ENCODE data around the gene AGAP3. TPM values are rescaled to one million over a fixed set of nuclear protein-coding genes. Genes with fewer than 3 reads are reported as not detected.

The AGAP3 gene
- polyA plus RNA-seq, 1 experiment: 52.1 TPM

- peaks cover 51% of the 10 kb centered on the region for H3K36me3 ChIP-seq (ENCODE audit: control insufficient read depth, insufficient read depth, low read length)
- DNase-seq (ENCODE audit: low read depth): no peak
- CTCF ChIA-PET: interaction anchor here (1.2 kb wide), 1 partner anchor 34 kb away, joined by 3 read pairs; no protein-coding TSS in a partner anchor
- no peak overlapping the region for H3K4me3 ChIP-seq (ENCODE audit: low read depth, low read length)
- POLR2A ChIA-PET: no interaction called here
- H3K27me3 ChIP-seq (ENCODE audit: control insufficient read depth, insufficient read depth, low read length): no peaks in the 10 kb centered on the region
- TF ChIP-seq CTCF (IDR thresholded peaks at IDR 0.05; ENCODE audit: insufficient read depth, low read depth, low read length): no peak
Observed at GRCh38 chr7:151133986-151134742, 47.9 kb downstream of the AGAP3 start.

- ChIA-PET CTCF (interaction anchor here (1.1 to 1.7 kb wide), 2 partner anchors 11 to 24 kb away, joined by 4 to 16 read pairs; no protein-coding TSS in a partner anchor), POLR2A (no interaction called here)
- H3K27me3 ChIP-seq (ENCODE audit: control insufficient read depth, insufficient read depth, low read length): no peaks in the 10 kb centered on the region
- peaks cover 49% of the 10 kb centered on the region for H3K36me3 ChIP-seq (ENCODE audit: control insufficient read depth, insufficient read depth, low read length)
- TF ChIP-seq CTCF (IDR thresholded peaks at IDR 0.05; ENCODE audit: insufficient read depth, low read depth, low read length): no peak
- no peak for DNase-seq (ENCODE audit: low read depth)
- no peak overlapping the region for H3K4me3 ChIP-seq (ENCODE audit: low read depth, low read length)
Observed at GRCh38 chr7:151134743-151135524, 48.7 kb downstream of the AGAP3 start.

GRCh38 chr7:151135525-151135845, 49.2 kb downstream of the AGAP3 start:
- no peak for TF ChIP-seq CTCF (IDR thresholded peaks at IDR 0.05; ENCODE audit: insufficient read depth, low read depth, low read length)
- ChIA-PET POLR2A (no interaction called here), CTCF (interaction anchor here (1.1 to 1.7 kb wide), 2 partner anchors 12 to 24 kb away, joined by 4 to 16 read pairs; no protein-coding TSS in a partner anchor)
- no peak for DNase-seq (ENCODE audit: low read depth)
- Histone ChIP-seq H3K36me3 (ENCODE audit: control insufficient read depth, insufficient read depth, low read length) (peaks cover 46% of the 10 kb centered on the region), H3K27me3 (ENCODE audit: control insufficient read depth, insufficient read depth, low read length) (no peaks in the 10 kb centered on the region), H3K4me3 (ENCODE audit: low read depth, low read length) (no peak overlapping the region)

GRCh38 chr7:151135866-151136843, 49.9 kb downstream of the AGAP3 start:
- no peak for TF ChIP-seq CTCF (IDR thresholded peaks at IDR 0.05; ENCODE audit: insufficient read depth, low read depth, low read length)
- no peak overlapping the region for H3K4me3 ChIP-seq (ENCODE audit: low read depth, low read length)
- DNase-seq (ENCODE audit: low read depth): no peak
- ChIA-PET POLR2A (no interaction called here), CTCF (interaction anchor here (1.1 to 1.7 kb wide), 2 partner anchors 12 to 25 kb away, joined by 4 to 16 read pairs; no protein-coding TSS in a partner anchor)
- H3K27me3 ChIP-seq (ENCODE audit: control insufficient read depth, insufficient read depth, low read length): no peaks in the 10 kb centered on the region
- H3K36me3 ChIP-seq (ENCODE audit: control insufficient read depth, insufficient read depth, low read length): peaks cover 47% of the 10 kb centered on the region

All from BJ (cell line).